Activated CD8-positive, alpha-beta memory T cell treated with anti-CD3 and anti-CD28 coated beads for 48 hours (primary cell): Measurements from ENCODE around the gene GNB1L.

Source experiments
- DNase-seq, 3 experiments: peaks; one replicate each; pipeline ENCODE4 v3.0.0-alpha.2; 2020; ENCODE audit warnings: low read depth in 2 of 3, low spot score in 2 of 3

Gene GNB1L

DNA sequence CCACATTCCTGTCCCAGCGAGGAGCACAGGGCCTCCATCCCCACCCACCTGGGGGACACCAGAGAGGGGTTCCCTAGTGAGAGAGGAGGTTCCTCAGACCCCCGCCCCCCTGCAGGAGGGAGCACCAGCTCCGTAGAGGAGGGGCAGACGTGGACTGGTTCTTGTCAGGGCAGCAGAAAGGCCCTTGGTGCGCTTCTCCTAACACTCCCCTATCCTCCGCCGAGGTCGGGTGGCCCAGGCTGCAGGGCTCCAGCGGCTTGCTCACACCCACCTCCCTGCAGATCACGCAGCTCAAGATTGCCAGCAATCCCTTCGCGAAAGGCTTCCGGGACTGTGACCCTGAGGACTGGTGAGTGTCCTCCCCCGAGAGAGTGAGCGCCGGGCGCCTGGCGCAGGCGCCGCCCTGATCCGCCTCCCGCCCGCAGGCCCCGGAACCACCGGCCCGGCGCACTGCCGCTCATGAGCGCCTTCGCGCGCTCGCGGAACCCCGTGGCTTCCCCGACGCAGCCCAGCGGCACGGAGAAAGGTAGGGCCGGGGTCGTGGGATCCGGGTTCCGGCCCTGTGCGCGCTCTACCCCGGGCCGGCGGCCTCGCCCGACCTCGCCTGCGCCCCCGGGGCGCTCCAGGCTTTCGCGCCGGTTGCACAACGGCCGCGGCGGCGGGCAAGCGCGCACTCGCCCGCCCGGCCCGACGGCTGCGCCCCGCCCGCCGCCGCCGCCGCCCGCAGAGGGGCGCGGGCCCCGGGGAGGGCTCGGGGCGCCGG lies 89.0 kb downstream of the GNB1L start:
- DNase-seq, result no peak

DNA sequence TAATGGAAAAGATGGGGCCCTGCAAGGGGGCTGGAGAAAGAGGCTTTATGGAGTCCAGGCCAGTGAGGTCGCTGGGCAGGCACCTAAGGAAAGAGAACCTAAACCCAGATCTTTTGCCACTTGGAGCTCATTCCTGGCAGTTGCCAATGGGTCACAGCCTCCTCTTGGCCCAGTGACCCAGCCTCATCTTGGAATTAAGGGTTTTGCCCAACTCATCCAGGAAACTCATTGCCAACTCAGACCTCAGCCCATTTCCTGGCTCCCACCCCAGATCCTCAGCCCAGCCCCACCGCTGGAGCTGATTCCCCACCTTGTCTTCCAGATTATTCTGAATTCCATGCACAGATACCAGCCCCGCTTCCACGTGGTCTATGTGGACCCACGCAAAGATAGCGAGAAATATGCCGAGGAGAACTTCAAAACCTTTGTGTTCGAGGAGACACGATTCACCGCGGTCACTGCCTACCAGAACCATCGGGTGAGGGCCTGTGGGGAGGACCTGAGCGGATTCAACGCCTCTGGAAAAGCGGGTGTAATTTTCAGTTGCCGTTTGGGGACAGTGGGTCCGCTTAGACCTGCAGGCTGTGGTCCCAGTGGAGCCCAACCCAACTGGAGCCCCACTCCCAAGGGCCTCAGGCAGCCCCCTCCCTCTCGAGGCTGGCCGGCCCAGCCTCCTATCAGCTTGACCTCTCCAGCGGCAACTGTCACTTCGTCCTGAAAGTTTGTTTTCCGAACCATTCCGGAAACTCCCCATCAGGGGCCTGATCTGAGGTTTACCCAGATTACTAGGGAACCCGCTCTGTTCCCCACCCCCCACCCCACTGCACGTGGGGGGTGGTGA lies 89.8 kb downstream of the GNB1L start:
- DNase-seq, result no peak

DNA sequence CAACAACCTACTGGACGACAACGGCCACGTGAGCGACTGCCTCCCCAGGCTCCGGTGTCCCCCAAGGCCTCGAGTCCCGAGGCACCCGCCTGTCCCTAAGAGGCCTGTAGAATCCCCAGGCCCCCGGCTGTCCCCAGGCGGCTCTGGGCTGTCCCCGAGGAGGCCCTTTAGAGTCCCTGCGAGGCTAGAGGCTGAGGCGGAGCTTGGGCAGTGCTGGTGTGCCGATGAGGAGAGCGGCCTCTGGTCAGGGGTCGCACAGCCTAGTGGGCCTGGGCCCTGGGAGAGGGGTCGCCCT lies 90.4 kb downstream of the GNB1L start:
- no peak for DNase-seq

DNA sequence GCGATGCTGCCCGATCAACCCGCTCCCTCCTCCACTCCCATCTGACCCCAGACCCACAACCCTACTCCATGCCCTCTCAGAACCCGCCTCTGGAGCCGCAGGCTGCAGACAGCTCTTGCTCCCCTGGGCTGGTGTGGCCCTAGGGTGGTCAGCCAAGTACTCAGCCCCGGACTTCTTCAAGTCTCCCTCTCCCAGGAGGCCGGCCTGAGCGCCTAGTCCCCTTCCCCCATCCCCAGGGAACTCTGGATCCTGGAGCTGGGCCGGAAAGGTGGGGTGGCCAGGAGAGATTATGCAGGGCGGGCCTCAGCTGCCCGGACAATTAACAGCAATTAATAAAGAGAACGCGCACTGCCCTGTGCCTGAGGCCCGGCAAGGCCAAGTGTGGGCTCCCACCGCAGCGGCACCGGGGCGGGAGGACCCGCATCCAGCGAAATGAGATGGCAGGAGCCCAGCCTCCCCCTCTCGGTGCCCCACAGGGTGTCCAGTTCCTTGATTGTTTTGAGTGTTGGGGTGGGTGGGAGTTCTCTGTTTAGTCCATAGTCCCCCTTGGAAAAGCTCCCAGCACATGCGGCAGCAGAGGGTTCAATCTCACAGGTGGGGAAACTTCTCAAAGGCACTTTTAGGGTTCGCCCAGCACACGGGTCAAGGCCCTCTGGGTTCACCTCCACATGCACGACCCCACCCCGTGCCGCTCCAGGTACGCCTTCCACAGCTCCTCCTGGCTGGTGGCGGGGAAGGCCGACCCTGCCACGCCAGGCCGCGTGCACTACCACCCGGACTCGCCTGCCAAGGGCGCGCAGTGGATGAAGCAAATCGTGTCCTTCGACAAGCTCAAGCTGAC lies 91.0 kb downstream of the GNB1L start:
- DNase-seq, result no peak

DNA sequence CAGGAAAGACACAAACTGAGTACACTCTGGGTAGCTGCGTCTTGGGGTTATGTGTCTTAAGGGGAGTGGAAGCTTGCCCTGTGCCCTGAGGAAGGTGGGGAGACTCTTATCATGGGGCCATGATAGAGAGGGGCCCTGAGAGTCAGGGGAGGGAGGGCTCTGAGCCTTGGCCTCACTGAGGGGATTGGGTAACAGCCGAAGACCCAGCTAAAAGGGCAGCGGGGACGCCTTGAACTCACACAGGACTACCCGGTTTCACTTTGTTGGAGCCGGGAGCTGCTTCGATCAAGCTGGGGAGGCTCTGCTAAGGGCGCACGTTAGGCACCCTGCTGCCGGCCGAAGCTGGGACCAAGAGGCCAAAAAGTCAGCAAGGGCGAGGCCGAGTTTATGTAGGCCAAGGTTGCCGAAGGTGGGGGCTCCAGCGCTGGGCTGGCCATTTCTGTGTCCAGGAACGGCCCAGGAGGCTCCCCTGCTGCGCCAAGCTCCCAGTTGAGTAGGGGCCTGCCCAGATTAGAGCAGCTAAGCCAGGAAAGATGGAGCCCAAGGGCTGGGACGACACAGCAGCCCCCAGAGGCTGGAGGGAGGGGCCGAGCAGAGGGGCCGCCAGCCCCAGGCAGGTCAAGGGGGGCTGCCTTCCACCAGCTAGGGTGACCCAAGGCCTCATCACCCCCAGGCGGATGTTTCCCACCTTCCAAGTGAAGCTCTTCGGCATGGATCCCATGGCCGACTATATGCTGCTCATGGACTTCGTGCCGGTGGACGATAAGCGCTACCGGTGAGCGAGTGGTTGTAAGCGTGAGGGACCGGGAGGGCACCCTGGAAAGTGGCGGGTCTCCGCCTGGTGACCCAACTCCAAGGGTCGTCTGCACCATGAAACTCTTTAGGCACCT lies 91.9 kb downstream of the GNB1L start:
- DNase-seq, result no peak

DNA sequence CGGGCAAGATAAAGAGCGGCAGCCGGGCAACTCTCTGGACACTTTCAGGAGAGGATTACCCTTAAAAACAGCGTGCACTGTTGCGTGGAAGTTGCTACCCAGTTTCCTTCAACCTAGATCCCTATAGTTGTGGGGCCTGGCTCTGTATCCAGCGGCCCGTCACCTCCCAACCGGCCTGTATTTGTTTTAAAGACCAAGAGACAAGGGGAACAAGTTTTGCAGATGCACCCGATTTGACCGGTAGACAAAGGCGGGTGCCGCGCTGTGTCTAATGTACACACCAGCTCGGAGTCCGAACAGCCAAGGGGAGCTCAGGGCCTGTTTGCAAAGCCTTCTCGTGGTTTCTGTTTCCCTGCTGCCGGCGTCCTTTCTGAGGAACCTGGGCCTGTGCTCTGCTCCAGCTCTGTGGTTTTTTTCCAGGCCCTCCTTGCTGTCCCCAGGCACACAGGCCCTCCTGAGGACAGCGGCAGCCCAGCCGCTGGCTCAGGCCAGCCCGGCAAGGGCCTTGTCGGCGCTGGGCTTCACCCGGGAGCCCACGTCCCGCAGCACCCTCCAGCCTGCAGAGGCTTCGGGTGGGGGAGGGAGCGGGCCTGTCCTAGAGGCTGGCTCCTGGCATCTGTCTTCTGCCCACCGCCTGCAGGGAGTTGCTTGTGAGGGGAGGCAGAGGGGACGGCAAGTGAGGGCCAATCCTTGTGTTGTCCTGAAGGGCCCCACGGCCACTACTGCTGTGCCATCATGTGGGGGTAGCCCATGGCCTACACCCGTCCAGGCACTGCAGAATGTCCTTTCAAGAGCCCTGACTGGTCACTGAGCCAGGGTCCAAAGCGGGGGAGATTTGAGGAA lies 92.7 kb downstream of the GNB1L start:
- DNase-seq, result no peak

DNA sequence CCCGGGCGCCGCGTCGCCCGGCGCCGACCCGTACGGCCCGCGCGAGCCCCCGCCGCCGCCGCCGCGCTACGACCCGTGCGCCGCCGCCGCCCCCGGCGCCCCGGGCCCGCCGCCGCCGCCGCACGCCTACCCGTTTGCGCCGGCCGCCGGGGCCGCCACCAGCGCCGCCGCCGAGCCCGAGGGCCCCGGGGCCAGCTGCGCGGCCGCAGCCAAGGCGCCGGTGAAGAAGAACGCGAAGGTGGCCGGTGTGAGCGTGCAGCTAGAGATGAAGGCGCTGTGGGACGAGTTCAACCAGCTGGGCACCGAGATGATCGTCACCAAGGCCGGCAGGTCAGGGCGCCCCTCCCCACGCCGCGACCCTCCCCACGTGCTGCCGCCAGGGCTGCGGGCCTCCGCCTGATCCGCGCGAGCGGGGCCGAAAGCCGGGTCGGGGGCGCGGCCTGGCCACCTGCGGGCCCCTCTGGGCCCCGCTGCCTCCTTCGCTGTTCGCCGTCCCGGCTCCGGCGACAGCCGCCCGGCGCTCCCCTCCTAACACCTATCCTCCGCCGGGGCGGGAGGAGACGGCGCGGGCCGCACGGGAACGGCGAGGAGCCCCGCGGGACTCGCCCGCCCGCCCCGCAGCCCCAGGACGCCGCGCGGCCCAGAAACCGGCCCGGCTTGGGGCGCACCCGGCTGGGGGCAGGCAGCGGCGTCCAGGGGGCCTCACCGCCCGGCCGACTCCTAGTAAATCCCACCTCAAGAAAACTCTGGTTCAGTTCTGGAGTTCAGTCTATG lies 93.5 kb downstream of the GNB1L start:
- DNase-seq, result no peak

DNA sequence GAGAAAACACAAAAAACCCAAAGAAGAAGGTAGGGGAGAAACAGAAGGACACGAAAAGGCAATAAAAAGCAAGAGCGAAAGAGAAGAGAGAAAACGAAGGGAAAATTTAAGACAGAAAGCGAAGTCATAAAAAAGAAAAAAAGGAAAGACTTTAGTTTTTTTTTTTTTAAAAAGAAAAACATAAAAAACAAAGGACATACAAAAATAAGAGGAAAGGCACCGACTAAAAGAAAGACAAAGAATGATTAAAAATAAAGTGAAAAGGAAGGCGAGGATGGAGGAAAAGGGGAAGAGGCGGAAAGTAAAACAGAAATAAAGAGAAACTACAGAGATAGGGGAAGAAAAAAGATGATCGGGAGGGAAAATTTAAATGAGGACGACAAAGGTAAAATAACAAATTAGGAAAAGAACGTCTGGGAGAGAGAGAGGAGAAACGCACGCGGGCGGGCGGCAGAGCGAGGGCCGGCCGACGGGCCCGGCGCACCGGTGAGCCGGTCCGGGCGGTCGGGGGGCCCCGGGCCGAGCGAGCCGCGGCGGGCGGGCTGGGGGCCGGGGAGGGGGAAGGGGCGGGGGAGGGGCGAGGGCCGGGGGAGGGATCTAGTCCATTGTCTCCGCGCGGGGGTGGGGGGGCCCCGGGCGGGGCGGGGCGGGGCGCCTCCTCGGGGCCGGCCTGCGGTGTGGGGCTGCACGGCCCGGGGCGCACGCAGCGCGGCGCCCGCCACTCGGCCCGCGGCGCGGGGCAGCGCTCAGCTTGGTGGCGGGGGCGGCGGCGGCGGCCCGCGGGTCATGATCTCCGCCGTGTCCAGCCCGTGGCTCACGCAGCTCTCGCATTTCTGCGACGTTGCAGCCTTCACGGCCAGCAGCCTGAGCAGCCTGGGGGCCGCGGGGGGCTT lies 94.4 kb downstream of the GNB1L start, which contains the start of gene TBX1:
TSS of gene TBX1 (plus strand) at position 721 of the 893 bp plus-strand sequence. CDS start at position 787, 66 bp downstream.
- DNase-seq, result no peak

DNA sequence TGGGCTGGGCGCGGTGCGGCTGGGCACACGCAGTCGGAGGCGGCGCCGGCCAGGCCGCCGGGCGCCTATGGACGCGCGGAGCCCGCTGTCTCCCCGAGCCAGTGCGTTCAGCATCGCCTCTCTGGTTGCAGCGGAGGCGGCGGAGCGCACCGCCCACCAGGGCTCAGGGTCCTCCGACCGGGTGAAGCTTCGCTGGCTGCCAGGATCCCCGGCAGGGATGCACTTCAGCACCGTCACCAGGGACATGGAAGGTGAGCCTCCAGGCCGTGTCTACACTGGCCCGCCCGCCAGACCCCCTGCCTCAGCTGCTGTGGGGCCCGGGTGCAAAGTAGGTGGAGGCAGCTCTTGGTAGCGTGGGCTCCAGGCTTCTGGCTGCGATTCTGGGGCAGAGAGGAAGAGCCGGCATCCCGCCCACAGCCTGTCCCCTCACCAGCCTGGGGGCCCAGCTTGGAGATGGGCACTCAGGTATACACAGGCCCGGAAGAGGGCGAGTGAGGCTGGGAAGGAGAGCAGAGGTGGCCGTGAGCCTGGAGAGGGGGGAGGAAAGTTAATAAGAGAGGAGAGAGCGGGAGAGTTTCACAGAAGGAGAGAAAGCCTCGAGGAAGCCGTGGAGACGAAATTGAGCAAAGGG lies 95.1 kb downstream of the GNB1L start:
- DNase-seq, result no peak

DNA sequence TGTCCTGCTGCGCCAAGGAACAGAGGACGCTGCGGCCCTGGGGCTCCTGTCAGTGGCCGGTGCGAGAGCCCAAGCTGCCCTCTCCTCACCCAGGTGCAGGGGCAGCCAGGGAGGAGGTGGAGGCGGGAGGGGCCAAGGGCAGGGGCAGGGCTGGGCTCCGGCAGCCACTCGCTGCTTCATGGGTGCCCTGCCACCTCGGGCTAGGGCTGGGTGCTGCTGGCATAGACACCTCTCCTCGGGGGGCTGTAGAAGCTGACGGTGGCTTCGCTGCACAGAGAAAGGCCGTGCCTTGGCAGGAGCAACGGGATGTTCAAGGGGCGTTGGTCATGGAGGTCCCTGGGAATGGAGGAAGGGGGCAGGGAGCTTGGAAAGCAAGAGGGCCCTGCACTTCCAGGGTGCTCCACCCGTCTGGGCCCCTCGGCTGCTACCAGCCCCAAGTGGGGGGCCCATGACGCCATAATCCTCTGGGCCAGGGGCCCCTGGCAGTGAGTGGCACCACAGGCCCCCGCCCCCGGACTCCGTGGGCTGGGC lies 95.7 kb downstream of the GNB1L start:
- no peak for DNase-seq

DNA sequence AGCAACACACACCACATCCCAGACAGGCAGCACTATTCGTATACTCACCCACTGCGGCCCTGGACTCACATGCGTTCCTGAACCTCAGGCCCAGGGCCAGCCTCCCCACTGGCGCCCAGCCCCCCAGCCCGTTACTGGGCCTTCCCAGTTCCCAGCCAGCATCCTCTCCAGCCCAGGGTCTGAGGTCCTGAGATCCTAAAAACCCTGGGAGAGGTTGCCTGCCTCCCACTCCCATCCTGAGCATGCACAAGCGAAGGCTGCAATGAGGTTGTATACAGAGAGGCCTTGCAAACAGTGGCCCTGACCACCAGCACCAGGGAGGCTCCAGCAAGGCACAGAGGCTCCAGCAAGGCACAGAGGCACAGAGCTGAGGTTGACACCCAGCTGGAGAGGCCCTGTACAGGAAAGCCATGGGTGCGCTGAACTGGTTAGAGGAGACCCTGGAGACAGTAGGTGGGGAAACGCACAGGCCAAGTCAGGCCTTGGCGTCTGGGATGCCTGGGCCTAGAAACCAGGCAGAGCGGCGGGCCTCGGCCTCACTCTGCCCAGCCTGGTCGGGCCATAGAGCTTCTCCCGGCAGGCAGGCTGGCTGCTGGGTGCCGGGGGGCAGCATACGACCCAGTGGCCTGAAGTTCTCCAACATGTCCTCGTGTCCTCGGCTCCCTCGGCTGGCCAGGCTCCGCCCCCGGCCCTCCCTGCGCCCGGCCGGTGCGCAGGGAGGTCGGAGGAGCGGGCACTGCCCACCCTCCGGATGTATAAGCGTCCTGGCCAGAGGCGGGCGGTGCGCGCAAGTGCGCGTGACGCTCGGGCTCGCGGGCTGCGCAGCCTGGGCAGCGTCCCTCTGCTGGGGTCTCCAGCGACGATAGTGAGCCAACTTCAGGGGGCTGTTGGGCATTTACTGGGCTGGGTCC lies 96.4 kb downstream of the GNB1L start:
- no peak for DNase-seq

DNA sequence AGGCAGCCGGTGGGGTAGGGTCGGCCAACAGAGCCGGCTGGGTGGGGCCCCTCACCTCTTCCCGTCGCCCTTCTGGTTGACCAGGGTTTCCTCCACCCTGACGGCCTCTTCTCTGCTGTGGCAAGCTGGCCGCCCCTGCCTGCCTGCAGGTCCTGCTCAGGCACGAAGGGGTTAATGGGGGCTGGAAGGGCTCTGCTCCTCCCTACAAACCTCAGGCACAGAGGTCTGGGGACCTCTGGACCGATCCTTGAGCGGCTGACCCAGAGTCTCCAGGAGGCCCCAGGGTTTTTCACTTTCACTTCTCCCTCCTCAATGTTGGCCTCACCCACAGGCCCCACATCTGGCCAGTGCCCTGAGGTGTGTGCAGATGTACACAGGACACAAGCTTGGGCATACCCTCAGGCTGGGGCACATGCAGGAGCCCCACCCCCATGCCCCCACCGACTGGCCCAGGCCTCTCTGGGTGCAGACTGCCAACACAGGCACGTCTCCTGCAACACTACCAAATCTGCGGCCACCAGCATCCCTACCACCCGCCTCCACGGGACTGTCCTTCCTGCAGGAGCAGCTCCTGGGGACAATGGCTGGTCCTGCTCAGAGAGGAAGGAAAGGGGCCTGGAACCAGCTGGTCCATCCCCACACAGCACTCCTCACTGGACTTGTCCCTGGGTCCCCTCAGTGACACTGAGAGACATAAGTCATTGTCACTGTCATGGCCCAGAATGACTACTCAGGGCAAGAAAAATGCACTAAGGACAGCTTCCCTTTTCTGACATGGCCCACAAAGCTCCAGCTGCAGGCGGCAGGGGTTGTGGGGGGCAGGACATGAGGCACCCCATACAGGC lies 97.3 kb downstream of the GNB1L start:
- no peak for DNase-seq

DNA sequence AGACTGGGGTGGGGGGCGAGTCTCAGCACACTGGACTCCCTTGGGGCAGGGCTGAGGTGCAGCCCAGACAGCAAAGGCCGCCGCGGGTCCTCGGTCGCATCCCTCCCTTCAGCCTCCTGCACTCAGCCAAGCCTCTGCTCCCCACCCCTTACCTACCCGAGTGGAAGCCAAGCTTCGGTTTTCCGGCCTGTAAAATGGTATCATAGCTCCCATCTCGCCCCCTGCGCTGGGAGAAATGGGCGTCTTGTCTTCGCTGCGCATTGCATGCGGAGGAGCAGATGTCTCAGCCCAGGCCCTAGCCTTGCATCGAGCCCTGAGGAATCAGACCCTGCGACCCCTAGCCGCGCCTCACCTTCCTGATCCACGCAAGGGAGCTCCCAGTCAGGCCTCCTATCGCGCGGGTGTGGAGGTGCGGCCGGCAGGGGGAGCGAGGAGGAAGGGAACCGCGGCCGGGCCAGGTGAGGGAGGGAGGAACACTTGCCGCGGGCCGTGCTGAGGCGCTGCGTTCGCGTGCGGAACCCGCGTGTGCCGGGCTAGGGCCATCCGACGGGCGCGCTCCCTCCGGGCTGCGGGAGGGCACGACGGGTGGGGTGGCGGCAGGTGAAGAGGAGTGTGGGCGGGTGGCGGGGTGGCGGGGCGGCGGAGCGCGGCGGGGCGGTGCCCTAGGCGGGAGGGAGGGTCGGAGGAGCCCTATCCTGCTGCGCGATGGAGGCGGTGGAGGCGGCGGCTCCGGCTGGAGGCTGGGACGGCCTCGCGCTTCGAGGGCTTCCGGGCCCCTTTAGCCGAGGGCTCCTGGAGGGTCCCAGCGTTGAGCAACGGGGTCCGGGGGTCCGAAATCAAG lies 98.2 kb downstream of the GNB1L start:
- peak in 1 of 3 experiments; percentile 27 for DNase-seq

DNA sequence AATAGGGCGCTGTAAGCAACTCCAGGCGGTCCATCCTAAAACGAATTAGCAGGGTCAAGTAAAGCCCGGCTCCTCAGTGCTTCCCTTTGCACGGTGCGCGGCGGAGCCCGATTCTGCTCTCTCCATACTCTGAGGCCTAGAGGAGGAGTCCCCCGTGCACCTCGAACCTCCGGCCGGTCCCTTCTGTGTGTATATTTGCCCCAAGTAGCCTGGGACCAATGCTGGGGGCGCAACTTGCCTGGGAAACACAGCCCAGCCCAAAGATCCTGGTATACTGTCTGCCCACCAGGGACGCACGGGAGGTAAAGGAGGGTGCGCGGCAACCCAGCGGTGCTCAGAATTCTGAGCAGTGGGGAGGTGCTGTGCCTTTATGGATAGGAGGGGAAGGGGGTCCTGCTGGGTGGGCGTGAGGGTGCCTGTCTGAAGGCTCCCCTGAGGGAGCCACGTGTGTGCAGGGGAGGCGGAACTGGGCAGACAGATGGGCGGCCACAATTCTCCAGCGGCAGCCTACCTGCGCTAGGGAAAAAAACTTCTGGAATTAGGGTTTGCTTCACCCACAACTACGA lies 98.9 kb downstream of the GNB1L start:
- DNase-seq, result no peak
